Mesenteric fat pad (tissue), 1 donor: ENCODE results near the gene HAT1. TPM values are rescaled to one million over a fixed set of nuclear protein-coding genes. Genes with fewer than 3 reads are reported as not detected.

Source experiments
- total RNA-seq: library from RNA; stranded (reverse); fragmentation: NEBNext Ultra II Directional; extraction: Animal tissue kit (Norgen Biotek cat#: 25700); gene quantifications from one replicate; pipeline ENCODE4 v1.2.1, GENCODE V29; 2021
- donor health status: DM: yes; HTN: yes; CAD: no.

Gene HAT1
- total RNA-seq, 1 donor from 2014 or later, result 34.0 TPM

Other genes starting within 250 kb of the HAT1 start
- gene DYNC1I2, start 235.0 kb upstream of the HAT1 start, total RNA-seq, result 73.6 TPM
- 12.2 TPM for gene SLC25A12, start 28.2 kb upstream of the HAT1 start, total RNA-seq
- 5.5 TPM for gene METAP1D, start 77.5 kb downstream of the HAT1 start, total RNA-seq
- gene DLX1, start 163.0 kb downstream of the HAT1 start, total RNA-seq, result 0.19 TPM
- not detected for gene DLX2, start 180.4 kb downstream of the HAT1 start, total RNA-seq